Progenitor cell of endocrine pancreas (in vitro differentiated cells): ENCODE data around the gene C1orf198. TPM values are rescaled to one million over a fixed set of nuclear protein-coding genes. Genes with fewer than 3 reads are reported as not detected.
"Not testable (repeated sequence)": the region's sequence is repeated elsewhere in the genome, so short reads cannot be mapped to it uniquely, and the experiment has no call there.

Source experiments
- DNase-seq: peaks from one replicate; pipeline ENCODE4 v3.0.0; 2021; ENCODE audit warnings: low spot score; ENCODE audit not compliant: unreplicated experiment
- H3K27ac Mint-ChIP-seq: 2 replicates; pipeline ENCODE4 v1.8.0; 2021; ENCODE audit warnings: mild to moderate bottlenecking, moderate library complexity, mixed read lengths
- H3K27me3 Mint-ChIP-seq: 2 replicates; pipeline ENCODE4 v1.8.0; 2021; ENCODE audit warnings: mixed read lengths
- H3K36me3 Mint-ChIP-seq: 2 replicates; pipeline ENCODE4 v1.8.0; 2022; ENCODE audit warnings: mixed read lengths; ENCODE audit not compliant: insufficient read depth
- H3K4me1 Mint-ChIP-seq: 2 replicates; pipeline ENCODE4 v1.8.0; 2021; ENCODE audit warnings: low read depth, mixed read lengths
- H3K4me3 Mint-ChIP-seq: 2 replicates; pipeline ENCODE4 v1.8.0; 2021; ENCODE audit warnings: low read depth, mild to moderate bottlenecking, moderate library complexity, mixed read lengths
- H3K9me3 Mint-ChIP-seq: 2 replicates; pipeline ENCODE4 v1.8.0; 2021; ENCODE audit warnings: low read depth, mixed read lengths
- CTCF ChIP-seq: fragments of 200-600 bp; sonication (generic); IDR thresholded peaks from one replicate; pipeline ENCODE4 v1.5.0; 2021; ENCODE audit warnings: antibody characterized with exemption, mild to moderate bottlenecking; ENCODE audit not compliant: unreplicated experiment
- total RNA-seq: library from RNA; stranded (reverse); gene quantifications from 2 replicates; pipeline ENCODE4 v1.2.1, GENCODE V29; 2021

The C1orf198 gene
- total RNA-seq, 1 donor from 2014 or later, result 70.1 TPM

GRCh38 chr1:230851291-230851691 lies 17.0 kb downstream of the C1orf198 start:
- peaks cover 50% of the 10 kb centered on the region for H3K36me3 Mint-ChIP-seq
- H3K9me3 Mint-ChIP-seq, result peaks cover 5% of the 10 kb centered on the region
- no peaks in the 10 kb centered on the region for H3K27me3 Mint-ChIP-seq
- no peak for TF ChIP-seq CTCF
- H3K4me1 Mint-ChIP-seq, result peaks cover 14% of the 10 kb centered on the region
- H3K27ac Mint-ChIP-seq, result peak overlapping the region; percentile 41
- no peak overlapping the region for H3K4me3 Mint-ChIP-seq
- no peak for DNase-seq

- H3K27ac Mint-ChIP-seq, result peak overlapping the region; percentile 82
- DNase-seq, result no peak
- H3K4me1 Mint-ChIP-seq, result peaks cover 10% of the 10 kb centered on the region
- no peaks in the 10 kb centered on the region for H3K27me3 Mint-ChIP-seq
- H3K4me3 Mint-ChIP-seq, result no peak overlapping the region
- H3K9me3 Mint-ChIP-seq, result peaks cover 5% of the 10 kb centered on the region
- no peak for TF ChIP-seq CTCF
- peaks cover 48% of the 10 kb centered on the region for H3K36me3 Mint-ChIP-seq
Measured at GRCh38 chr1:230850547-230850946, 17.8 kb downstream of the C1orf198 start.

GRCh38 chr1:230849451-230850224 lies 18.7 kb downstream of the C1orf198 start:
- H3K27me3 Mint-ChIP-seq, result no peaks in the 10 kb centered on the region
- H3K4me3 Mint-ChIP-seq, result no peak overlapping the region
- peaks cover 10% of the 10 kb centered on the region for H3K4me1 Mint-ChIP-seq
- peak overlapping the region; percentile 82 for H3K27ac Mint-ChIP-seq
- no peak for TF ChIP-seq CTCF
- DNase-seq, result no peak
- peaks cover 5% of the 10 kb centered on the region for H3K9me3 Mint-ChIP-seq
- H3K36me3 Mint-ChIP-seq, result peaks cover 42% of the 10 kb centered on the region

GRCh38 chr1:230848235-230848634 lies 20.1 kb downstream of the C1orf198 start:
- Mint-ChIP-seq H3K4me3 (no peak overlapping the region), H3K27me3 (no peaks in the 10 kb centered on the region), H3K36me3 (peaks cover 37% of the 10 kb centered on the region), H3K4me1 (peaks cover 10% of the 10 kb centered on the region), H3K9me3 (peaks cover 5% of the 10 kb centered on the region), H3K27ac (no peak overlapping the region)
- no peak for TF ChIP-seq CTCF
- no peak for DNase-seq

GRCh38 chr1:230845184-230845583 lies 23.1 kb downstream of the C1orf198 start:
- not testable (repeated sequence) for H3K4me1 Mint-ChIP-seq, H3K9me3 Mint-ChIP-seq, H3K27me3 Mint-ChIP-seq, H3K4me3 Mint-ChIP-seq, H3K27ac Mint-ChIP-seq, DNase-seq
- peaks cover 38% of the 10 kb centered on the region for H3K36me3 Mint-ChIP-seq

GRCh38 chr1:230844561-230844960 lies 23.8 kb downstream of the C1orf198 start:
- H3K4me1 Mint-ChIP-seq, result no peaks in the 10 kb centered on the region
- H3K27ac Mint-ChIP-seq, result no peak overlapping the region
- H3K36me3 Mint-ChIP-seq, result peaks cover 43% of the 10 kb centered on the region
- H3K4me3 Mint-ChIP-seq, result no peak overlapping the region
- no peaks in the 10 kb centered on the region for H3K9me3 Mint-ChIP-seq
- H3K27me3 Mint-ChIP-seq, result no peaks in the 10 kb centered on the region
- TF ChIP-seq CTCF, result no peak
- no peak for DNase-seq
